BE2C (cell line): ENCODE measurements around the gene NCBP3.

Experiments used
- DNase-seq: peaks from one replicate; pipeline ENCODE4 v3.0.0-alpha.2; 2020
- H3K27me3 ChIP-seq: fragments of 250-450 bp; sonication (Bioruptor Pico); 2 replicates; pipeline ENCODE4 v1.5.1; 2020; ENCODE audit warnings: mild to moderate bottlenecking
- H3K36me3 ChIP-seq: fragments of 250-450 bp; sonication (Bioruptor Pico); 2 replicates; pipeline ENCODE4 v1.5.1; 2020; ENCODE audit warnings: mild to moderate bottlenecking
- H3K4me1 ChIP-seq: fragments of 250-450 bp; sonication (Bioruptor Pico); 2 replicates; pipeline ENCODE4 v1.5.1; 2020
- H3K4me3 ChIP-seq: 2 replicates; pipeline ENCODE4 v1.5.1; 2011; ENCODE audit warnings: low read depth, low read length
- H3K9me3 ChIP-seq: fragments of 250-450 bp; sonication (Bioruptor Pico); 2 replicates; pipeline ENCODE4 v1.5.1; 2020
- CTCF ChIP-seq: IDR thresholded peaks from 2 replicates; pipeline ENCODE4 v1.5.1; 2012; ENCODE audit warnings: mild to moderate bottlenecking, low read depth, low read length

NCBP3 gene

GRCh38 chr17:3761036-3761917, 84.8 kb downstream of the NCBP3 start:
- no peak for TF ChIP-seq CTCF
- H3K27me3 ChIP-seq, result no peaks in the 10 kb centered on the region
- H3K36me3 ChIP-seq, result no peaks in the 10 kb centered on the region
- no peaks in the 10 kb centered on the region for H3K4me1 ChIP-seq
- DNase-seq, result no peak
- no peak overlapping the region for H3K4me3 ChIP-seq
- no peaks in the 10 kb centered on the region for H3K9me3 ChIP-seq

- H3K4me1 ChIP-seq, result no peaks in the 10 kb centered on the region
Measured at GRCh38 chr17:3759597-3760216, 86.3 kb downstream of the NCBP3 start.

GRCh38 chr17:3755335-3756030, 90.6 kb downstream of the NCBP3 start:
- no peak for DNase-seq
- H3K9me3 ChIP-seq, result no peaks in the 10 kb centered on the region
- TF ChIP-seq CTCF, result no peak
- no peak overlapping the region for H3K4me3 ChIP-seq
- H3K4me1 ChIP-seq, result no peaks in the 10 kb centered on the region
- no peaks in the 10 kb centered on the region for H3K36me3 ChIP-seq
- H3K27me3 ChIP-seq, result no peaks in the 10 kb centered on the region

More at GRCh38 chr17:3759597-3760216, 86.3 kb downstream of the NCBP3 start:
- H3K4me3 ChIP-seq, result no peak overlapping the region
- TF ChIP-seq CTCF, result no peak
- DNase-seq, result no peak
- H3K9me3 ChIP-seq, result no peaks in the 10 kb centered on the region
- H3K27me3 ChIP-seq, result no peaks in the 10 kb centered on the region
- no peaks in the 10 kb centered on the region for H3K36me3 ChIP-seq

GRCh38 chr17:3754458-3755334, 91.3 kb downstream of the NCBP3 start:
- TF ChIP-seq CTCF, result no peak
- Histone ChIP-seq H3K27me3 (no peaks in the 10 kb centered on the region), H3K4me3 (no peak overlapping the region), H3K9me3 (no peaks in the 10 kb centered on the region), H3K36me3 (no peaks in the 10 kb centered on the region), H3K4me1 (no peaks in the 10 kb centered on the region)
- DNase-seq, result no peak

- Histone ChIP-seq H3K27me3 (no peaks in the 10 kb centered on the region), H3K4me1 (no peaks in the 10 kb centered on the region), H3K4me3 (no peak overlapping the region), H3K36me3 (no peaks in the 10 kb centered on the region), H3K9me3 (no peaks in the 10 kb centered on the region)
- no peak for DNase-seq
- no peak for TF ChIP-seq CTCF
Measured at GRCh38 chr17:3754066-3754457, 92.0 kb downstream of the NCBP3 start.
